Activated CD4-positive, alpha-beta T cell treated with anti-CD3 and anti-CD28 coated beads for 36 hours (primary cell): Measurements from ENCODE around the gene BIN2. TPM values are rescaled to one million over a fixed set of nuclear protein-coding genes. Genes with fewer than 3 reads are reported as not detected.

Source experiments
- ATAC-seq: fragments of 200-7000 bp; cut with Tn5 transposase; one replicate; pipeline ENCODE4 v1.10.0; 2021; ENCODE audit warnings: mild to moderate bottlenecking, moderate library complexity
- CTCF ChIA-PET: fragments of 350-600 bp; sonication (Branson Sonifier 250); formaldehyde crosslinking; loops from one replicate; lab custom pipeline; 2021; ENCODE audit warnings: antibody characterized with exemption; lab: Charles Lee
- POLR2A ChIA-PET: fragments of 350-600 bp; sonication (Branson Sonifier 250); formaldehyde crosslinking; loops from one replicate; lab custom pipeline; 2021; ENCODE audit warnings: antibody characterized with exemption, inconsistent platforms; lab: Charles Lee
- DNase-seq: peaks from one replicate; pipeline ENCODE4 v3.0.0-alpha.2; 2020
- H3K27ac Mint-ChIP-seq: one replicate; pipeline ENCODE4 v1.8.0; 2021; ENCODE audit warnings: mixed read lengths
- H3K27me3 Mint-ChIP-seq: one replicate; pipeline ENCODE4 v1.8.0; 2021; ENCODE audit warnings: mixed read lengths
- H3K36me3 Mint-ChIP-seq: one replicate; pipeline ENCODE4 v1.8.0; 2021; ENCODE audit warnings: low read depth, mixed read lengths
- H3K4me1 Mint-ChIP-seq: one replicate; pipeline ENCODE4 v1.8.0; 2021; ENCODE audit warnings: mixed read lengths
- H3K4me3 Mint-ChIP-seq: one replicate; pipeline ENCODE4 v1.8.0; 2021; ENCODE audit warnings: mild to moderate bottlenecking, moderate library complexity, mixed read lengths
- H3K9me3 Mint-ChIP-seq: one replicate; pipeline ENCODE4 v1.8.0; 2021; ENCODE audit warnings: low read depth, mixed read lengths
- intact Hi-C, 2 experiments: fragments of 100-400 bp; cut with DNase I in 1 of 2; cut with micrococcal nuclease in 1 of 2; formaldehyde crosslinking; loops; one replicate each; pipeline versions ENCODE4 v1.14.2 to v1.15.1; 2022 to 2024; cut with DNase I, micrococcal nuclease
- total RNA-seq, 2 experiments: library from RNA; stranded (reverse); gene quantifications; one replicate each; pipeline ENCODE4 v1.2.3, GENCODE V29; 2021

The BIN2 gene
- total RNA-seq, 2 experiments from 2014 or later = 39.9 to 48.8 TPM

- intact Hi-C loops = loop anchor here (1.0 to 10.0 kb wide), 10 partner anchors 20 to 1126 kb away; partner anchors contain the start of genes CSRNP2 (in 2 of the 2), LETMD1 (in 2 of the 2), POU6F1 (in 2 of the 2) and TFCP2 (in 2 of the 2)
- Mint-ChIP-seq H3K36me3 (peaks cover 35% of the 10 kb centered on the region), H3K4me1 (peaks cover 36% of the 10 kb centered on the region), H3K9me3 (no peaks in the 10 kb centered on the region), H3K27ac (peak within 1 kb of the TSS; percentile 100), H3K4me3 (peak within 1 kb of the TSS; percentile 87), H3K27me3 (no peaks in the 10 kb centered on the region)
- DNase-seq = peak; percentile 98
- POLR2A ChIA-PET = interaction anchor here (0.6 to 3.1 kb wide), 10 partner anchors 10 to 960 kb away, joined by 3 to 23 read pairs (median 4); partner anchors contain the start of genes ATF1, CSRNP2, POU6F1 and TFCP2
- CTCF ChIA-PET = interaction anchor here (0.6 to 3.4 kb wide), 12 partner anchors 11 to 130 kb away, joined by 3 to 16 read pairs (median 4); partner anchors contain the start of gene POU6F1
- ATAC-seq = peak; percentile 92
Observed at GRCh38 chr12:51238510-51239334, 85.3 kb downstream of the BIN2 start, which contains the start of gene DAZAP2. DAZAP2 (plus strand) TSS chr12:51238826; CDS start chr12:51238908, 82 bp downstream.

GRCh38 chr12:51238037-51238509 is 85.9 kb downstream of the BIN2 start:
- Mint-ChIP-seq H3K27ac (peak overlapping the region; percentile 100), H3K36me3 (peaks cover 34% of the 10 kb centered on the region), H3K27me3 (no peaks in the 10 kb centered on the region), H3K4me3 (peak overlapping the region; percentile 87), H3K9me3 (no peaks in the 10 kb centered on the region), H3K4me1 (peaks cover 34% of the 10 kb centered on the region)
- ATAC-seq (peak; percentile 17), DNase-seq (no peak)
- ChIA-PET POLR2A (interaction anchor here (0.6 to 3.1 kb wide), 7 partner anchors 9 to 831 kb away, joined by 3 to 23 read pairs (median 4); partner anchors contain the start of genes ATF1 and POU6F1), CTCF (interaction anchor here (0.8 to 3.4 kb wide), 9 partner anchors 15 to 131 kb away, joined by 3 to 16 read pairs (median 3); partner anchors contain the start of gene POU6F1)
- intact Hi-C loops = loop anchor here (1.0 to 10.0 kb wide), 9 partner anchors 20 to 1126 kb away; partner anchors contain the start of genes CSRNP2 (in 2 of the 2), LETMD1 (in 2 of the 2), POU6F1 (in 2 of the 2) and TFCP2 (in 2 of the 2)

GRCh38 chr12:51234530-51234929 is 89.4 kb downstream of the BIN2 start:
- Mint-ChIP-seq H3K36me3 (peaks cover 3% of the 10 kb centered on the region), H3K4me3 (no peak overlapping the region), H3K27me3 (no peaks in the 10 kb centered on the region), H3K4me1 (peaks cover 6% of the 10 kb centered on the region), H3K9me3 (no peaks in the 10 kb centered on the region), H3K27ac (no peak overlapping the region)
- CTCF ChIA-PET = interaction anchor here (0.6 kb wide), 1 partner anchor 114 kb away, joined by 5 read pairs; no protein-coding TSS in a partner anchor
- no peak for DNase-seq
- intact Hi-C loops = loop anchor here in 1 of 2 experiments (10.0 kb wide), 1 partner anchor 590 kb away; no protein-coding TSS in a partner anchor
- POLR2A ChIA-PET = no interaction called here
- ATAC-seq = no peak

GRCh38 chr12:51232642-51233041 is 91.3 kb downstream of the BIN2 start:
- Mint-ChIP-seq H3K27me3 (no peaks in the 10 kb centered on the region), H3K9me3 (no peaks in the 10 kb centered on the region), H3K36me3 (no peaks in the 10 kb centered on the region), H3K4me3 (no peak overlapping the region), H3K4me1 (no peaks in the 10 kb centered on the region), H3K27ac (no peak overlapping the region)
- ChIA-PET CTCF (no interaction called here), POLR2A (no interaction called here)
- DNase-seq (no peak), ATAC-seq (no peak)
- intact Hi-C loops = loop anchor here in 1 of 2 experiments (10.0 kb wide), 1 partner anchor 592 kb away; no protein-coding TSS in a partner anchor

Other genes with a start within 250 kb of the BIN2 start
- gene CSRNP2, start 240.6 kb downstream of the BIN2 start, total RNA-seq = 10 to 100 TPM; 12.8 to 13.6 TPM
- gene TFCP2, start 151.0 kb downstream of the BIN2 start, total RNA-seq = 10 to 100 TPM; 39.5 to 47.3 TPM
- gene POU6F1, start 106.1 kb downstream of the BIN2 start, total RNA-seq = 10 to 100 TPM in 1 of 2 experiments, 1 to 10 TPM in 1; 8.7 to 12.9 TPM
- 10 to 100 TPM; 94.8 to 95.2 TPM for gene DAZAP2, start 85.3 kb downstream of the BIN2 start, total RNA-seq
- gene SMAGP, start 53.8 kb downstream of the BIN2 start, total RNA-seq = under 1 TPM; 0.69 to 0.86 TPM
- under 1 TPM in 1 of 2 experiments, not detected in 1; 0.18 TPM for gene CELA1, start 22.5 kb upstream of the BIN2 start, total RNA-seq
- gene GALNT6, start 67.2 kb upstream of the BIN2 start, total RNA-seq = 10 to 100 TPM; 11.7 to 12.0 TPM
- 1 to 10 TPM; 1.7 to 2.0 TPM for gene SLC4A8, start 100.7 kb upstream of the BIN2 start, total RNA-seq